CD4-positive, alpha-beta T cell treated with Interleukin-10 for 1 hour (primary cell): ENCODE data around the gene AP2A2.

Source experiments
- DNase-seq: peaks from one replicate; pipeline ENCODE4 v3.0.0-alpha.2; 2020

AP2A2 gene

DNA sequence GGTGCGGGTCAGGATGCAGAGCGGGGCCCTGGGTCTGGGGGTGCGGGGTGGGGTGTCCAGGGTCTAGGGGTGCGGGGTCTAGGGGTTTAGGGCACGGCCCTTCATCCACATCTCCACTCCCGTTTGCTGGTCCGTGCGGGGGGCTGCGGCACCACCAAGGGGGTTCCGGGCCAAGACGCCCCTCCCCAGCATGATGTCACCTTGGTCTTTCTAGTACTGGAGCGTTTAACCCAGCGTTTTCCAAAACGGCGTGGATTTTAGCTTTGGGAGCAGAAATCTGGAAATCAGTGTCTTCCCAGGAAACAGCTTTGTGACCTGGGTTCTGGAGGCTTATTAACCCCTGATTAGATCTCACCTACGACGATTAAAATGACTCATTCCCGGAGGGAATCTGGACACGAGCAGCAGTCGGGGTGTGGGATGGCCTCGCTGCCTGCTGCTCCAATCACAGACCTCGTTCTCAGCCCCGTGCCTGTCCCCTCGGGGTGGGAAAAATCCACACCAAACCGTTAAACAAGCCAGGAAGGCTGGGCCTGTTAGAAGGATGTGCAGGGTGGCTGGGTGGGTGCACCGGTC, 759 bp downstream of the AP2A2 start:
- DNase-seq: peak; percentile 18

GRCh38 chr11:927871-928270, 2.2 kb downstream of the AP2A2 start:
- DNase-seq: peak; percentile 64

- no peak for DNase-seq
Measured at GRCh38 chr11:928786-929185, 3.1 kb downstream of the AP2A2 start.

DNA sequence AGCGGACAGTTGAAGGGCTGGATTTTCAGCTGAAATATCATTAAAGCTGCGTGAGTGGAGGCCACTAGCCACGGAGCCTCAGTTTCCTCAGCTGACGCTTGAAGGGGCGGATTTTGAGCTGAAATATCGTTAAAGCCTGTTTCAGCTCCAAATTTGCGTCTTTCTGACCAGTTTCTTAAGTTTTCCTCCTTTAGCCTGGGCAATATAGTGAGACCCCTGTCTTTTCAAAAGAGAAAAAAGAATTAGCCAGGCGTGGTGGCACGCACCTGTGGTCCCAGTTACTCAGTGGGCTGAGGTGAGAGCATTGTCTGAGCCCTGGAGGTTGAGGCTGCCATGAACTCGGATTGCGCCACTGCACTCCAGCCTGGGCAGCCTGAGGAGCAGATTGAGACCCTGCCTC, 3.7 kb downstream of the AP2A2 start:
- DNase-seq: no peak

- DNase-seq: no peak
Measured at GRCh38 chr11:931385-931784, 5.7 kb downstream of the AP2A2 start.

DNA sequence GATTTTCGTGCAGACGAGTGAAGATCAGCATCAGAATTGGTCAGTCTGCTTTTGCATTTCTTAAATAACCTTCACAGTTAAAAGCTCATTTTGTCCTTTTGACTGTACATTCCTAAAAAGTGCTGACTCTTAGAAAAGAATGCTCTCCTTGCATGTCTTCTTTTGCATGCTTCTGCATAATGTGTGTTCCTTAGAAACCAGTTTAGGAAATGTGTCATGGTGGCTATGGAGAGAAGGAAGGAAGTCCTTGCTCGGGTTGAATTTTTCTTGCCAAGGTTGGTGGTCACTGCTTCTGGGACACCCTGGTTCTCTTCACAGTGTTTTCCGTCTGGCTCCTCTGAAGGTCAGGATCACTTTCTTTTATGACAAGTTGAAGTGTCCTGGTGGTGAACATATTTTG, 6.8 kb downstream of the AP2A2 start:
- no peak for DNase-seq

- DNase-seq: no peak
Measured at GRCh38 chr11:933142-933851, 7.6 kb downstream of the AP2A2 start.

DNA sequence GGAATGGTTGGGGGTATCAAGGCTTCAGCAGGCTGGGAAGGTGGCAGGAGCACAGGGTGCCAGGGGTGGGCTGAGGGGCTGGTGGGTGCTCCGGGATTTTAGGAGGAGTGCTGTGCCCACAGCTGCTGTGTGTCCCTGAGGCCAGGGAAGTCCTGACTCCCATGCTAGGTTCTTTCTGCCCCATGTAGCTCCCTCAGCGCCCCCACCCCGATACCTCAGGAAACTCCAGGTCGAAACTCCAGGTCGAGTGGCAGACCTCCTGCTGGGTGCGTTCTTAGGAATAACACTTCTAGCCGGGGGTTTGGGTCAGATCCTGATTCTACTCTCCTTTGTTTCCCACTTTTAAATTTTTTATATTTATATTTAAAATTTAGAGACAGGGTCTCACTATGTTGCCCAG, 8.3 kb downstream of the AP2A2 start:
- no peak for DNase-seq

DNA sequence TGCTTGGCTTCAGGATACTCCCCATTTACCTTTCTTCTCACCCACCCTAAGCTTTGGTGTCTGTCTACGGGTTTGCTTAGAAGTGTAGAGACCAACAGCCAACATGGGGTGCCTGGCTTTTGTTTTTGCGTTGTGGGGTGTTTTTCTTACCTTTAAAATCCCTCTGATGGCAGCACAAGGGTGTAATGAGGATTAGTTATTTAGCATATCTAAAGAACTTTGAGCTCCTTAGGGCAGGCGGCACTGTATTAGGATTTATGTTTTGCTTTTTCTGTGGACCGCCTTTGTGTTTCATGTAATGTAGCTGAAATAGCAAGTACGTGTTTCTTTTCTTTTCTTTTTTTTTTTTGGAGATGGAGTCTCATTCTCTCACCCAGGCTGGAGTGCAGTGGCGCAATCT, 8.9 kb downstream of the AP2A2 start:
- DNase-seq: no peak

DNA sequence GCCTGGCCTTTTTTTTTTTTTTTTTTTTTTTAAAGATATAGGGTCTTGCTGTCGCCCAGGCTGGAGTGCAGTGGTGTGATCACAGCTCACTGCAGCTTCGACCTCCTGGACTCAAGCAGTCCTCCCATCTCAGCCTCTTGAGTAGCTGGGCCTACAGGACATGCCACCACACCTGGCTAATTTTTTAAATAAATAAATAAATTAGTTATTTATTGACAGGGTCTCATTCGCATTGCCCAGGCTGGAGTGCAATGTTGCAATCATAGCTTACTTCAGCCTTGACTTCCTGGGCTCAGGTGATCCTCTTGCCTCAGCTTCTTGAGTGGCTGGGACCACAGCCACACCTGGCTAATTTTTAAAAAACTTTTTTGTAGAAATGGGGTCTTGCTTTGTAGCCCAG, 10.5 kb downstream of the AP2A2 start:
- DNase-seq: no peak

DNA sequence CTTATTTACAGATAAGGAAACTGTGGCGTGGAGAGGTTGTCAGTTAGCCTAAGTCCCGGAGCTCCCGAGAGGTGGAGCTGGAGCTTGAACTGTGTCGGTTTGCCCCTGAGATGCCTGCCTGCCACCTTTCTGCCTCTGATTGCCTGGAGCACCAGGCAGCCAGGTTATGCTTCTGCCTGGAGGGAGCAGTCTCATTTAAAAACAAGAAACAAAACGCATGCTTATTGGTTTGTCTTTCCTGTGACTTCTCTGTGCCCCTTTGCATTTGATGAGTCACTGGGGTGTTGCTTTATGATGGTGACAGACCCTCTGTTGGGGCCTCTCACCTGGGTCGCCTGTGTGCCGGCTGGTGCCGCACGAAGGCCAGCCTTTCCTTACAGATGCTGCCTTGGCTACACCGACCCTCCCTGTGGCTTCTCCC, 12.2 kb downstream of the AP2A2 start:
- no peak for DNase-seq

GRCh38 chr11:940496-941135, 14.9 kb downstream of the AP2A2 start:
- no peak for DNase-seq

GRCh38 chr11:942823-943222, 17.2 kb downstream of the AP2A2 start:
- DNase-seq: no peak

GRCh38 chr11:944711-945470, 19.2 kb downstream of the AP2A2 start:
- no peak for DNase-seq

DNA sequence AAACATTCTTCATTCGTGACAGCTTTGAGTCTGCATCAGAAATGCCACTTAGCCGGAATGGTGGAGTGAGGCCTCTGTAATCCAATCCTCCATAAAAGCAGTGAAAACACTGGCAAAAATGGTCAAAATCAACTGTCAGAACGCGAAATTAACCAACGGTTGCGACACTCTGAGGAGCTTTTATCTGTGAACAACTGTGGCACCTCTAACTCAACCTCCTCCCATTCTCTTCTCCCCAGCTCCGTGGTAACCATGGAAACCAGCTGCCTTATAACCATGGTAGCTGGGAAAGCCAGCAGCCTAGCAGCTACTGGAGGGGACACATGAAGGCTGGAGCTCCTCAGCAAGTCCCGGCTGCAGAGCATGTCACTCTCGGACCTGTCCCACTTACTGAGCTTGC, 20.3 kb downstream of the AP2A2 start:
- DNase-seq: no peak

GRCh38 chr11:947744-948143, 22.1 kb downstream of the AP2A2 start:
- no peak for DNase-seq

- DNase-seq: no peak
Measured at GRCh38 chr11:951507-951906, 25.8 kb downstream of the AP2A2 start.

- DNase-seq: no peak
Measured at GRCh38 chr11:952406-953385, 27.0 kb downstream of the AP2A2 start.

GRCh38 chr11:953512-953911, 27.8 kb downstream of the AP2A2 start:
- DNase-seq: no peak

DNA sequence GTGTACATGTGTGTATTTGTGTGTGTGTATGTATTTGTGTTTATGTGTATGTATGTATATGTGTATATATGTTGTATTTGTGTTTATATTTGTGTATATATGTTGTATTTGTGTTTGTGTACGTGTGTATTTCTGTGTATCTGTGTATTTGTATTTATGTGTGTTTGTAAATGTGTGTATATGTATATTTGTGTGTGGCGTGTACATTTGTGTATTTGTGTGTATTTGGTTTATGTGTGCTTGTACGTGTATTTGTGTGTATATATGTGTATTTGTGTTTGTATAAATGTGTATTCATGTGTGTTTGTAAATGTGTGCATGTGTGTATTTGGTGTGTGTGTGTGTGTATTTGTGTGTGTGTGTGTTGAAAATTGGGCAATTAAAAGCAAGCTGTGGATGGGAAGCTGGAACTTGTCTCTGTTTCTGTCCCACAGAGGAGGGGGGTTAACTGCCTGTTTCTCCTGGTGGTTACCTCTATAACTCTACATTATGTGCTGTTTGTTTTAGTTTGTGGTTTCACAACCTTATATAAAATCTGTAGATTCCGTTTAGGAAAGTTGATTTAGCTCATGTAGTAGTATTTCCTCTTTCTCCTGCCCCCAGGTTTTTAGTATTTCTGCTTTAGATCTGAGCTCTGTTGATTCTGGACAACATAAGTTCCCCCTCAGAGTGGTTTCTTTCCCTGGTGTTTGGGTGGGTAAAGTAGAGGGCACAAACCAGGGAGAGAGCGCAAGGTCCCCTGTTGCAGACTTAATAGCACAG, 28.9 kb downstream of the AP2A2 start:
- DNase-seq: no peak

- no peak for DNase-seq
Measured at GRCh38 chr11:955154-956063, 29.7 kb downstream of the AP2A2 start.
